ENCODE data around the gene SLTM.
"Not testable (repeated sequence)": the region's sequence is repeated elsewhere in the genome, so short reads cannot be mapped to it uniquely, and the experiment has no call there.

The SLTM gene

GRCh38 chr15:58926823-58927222, 6.7 kb downstream of the SLTM start:
- DNase-seq (ENCODE audit: low read depth, low spot score), result no peak

- no peak for DNase-seq (ENCODE audit: low read depth, low spot score)
These were observed 9.2 kb downstream of the SLTM start for GRCh38 chr15:58924327-58924726.

- no peak for DNase-seq (ENCODE audit: low read depth, low spot score)
These were observed 9.7 kb downstream of the SLTM start for GRCh38 chr15:58923696-58924300.

- DNase-seq (ENCODE audit: low read depth, low spot score), result no peak
These were observed 10.2 kb downstream of the SLTM start for GRCh38 chr15:58923284-58923683.

GRCh38 chr15:58921267-58921790, 12.2 kb downstream of the SLTM start:
- DNase-seq (ENCODE audit: low read depth, low spot score), result no peak

GRCh38 chr15:58920447-58920846, 13.0 kb downstream of the SLTM start:
- not testable (repeated sequence) for DNase-seq (ENCODE audit: low read depth, low spot score)

- no peak for DNase-seq (ENCODE audit: low read depth, low spot score)
These were observed 14.2 kb downstream of the SLTM start for GRCh38 chr15:58919232-58919631.

- DNase-seq (ENCODE audit: low read depth, low spot score), result no peak
These were observed 15.2 kb downstream of the SLTM start for GRCh38 chr15:58918239-58918638.

GRCh38 chr15:58917613-58918129, 15.8 kb downstream of the SLTM start:
- not testable (repeated sequence) for DNase-seq (ENCODE audit: low read depth, low spot score)

- no peak for DNase-seq (ENCODE audit: low read depth, low spot score)
These were observed 16.5 kb downstream of the SLTM start for GRCh38 chr15:58916962-58917361.

GRCh38 chr15:58910456-58910855, 23.0 kb downstream of the SLTM start:
- no peak for DNase-seq (ENCODE audit: low read depth, low spot score)

- no peak for DNase-seq (ENCODE audit: low read depth, low spot score)
These were observed 23.9 kb downstream of the SLTM start for GRCh38 chr15:58909616-58910015.

GRCh38 chr15:58908550-58909309, 24.7 kb downstream of the SLTM start:
- DNase-seq (ENCODE audit: low read depth, low spot score), result no peak

GRCh38 chr15:58900631-58901030, 32.8 kb downstream of the SLTM start:
- no peak for DNase-seq (ENCODE audit: low read depth, low spot score)

GRCh38 chr15:58898150-58898680, 35.3 kb downstream of the SLTM start:
- no peak for DNase-seq (ENCODE audit: low read depth, low spot score)

- DNase-seq (ENCODE audit: low read depth, low spot score), result no peak
These were observed 44.1 kb downstream of the SLTM start for GRCh38 chr15:58889363-58889762.

- DNase-seq (ENCODE audit: low read depth, low spot score), result no peak
These were observed 46.6 kb downstream of the SLTM start for GRCh38 chr15:58886921-58887320.

GRCh38 chr15:58883926-58884325, 49.6 kb downstream of the SLTM start:
- not testable (repeated sequence) for DNase-seq (ENCODE audit: low read depth, low spot score)

GRCh38 chr15:58882243-58882642, 51.2 kb downstream of the SLTM start:
- no peak for DNase-seq (ENCODE audit: low read depth, low spot score)

GRCh38 chr15:58880320-58880719, 53.2 kb downstream of the SLTM start:
- DNase-seq (ENCODE audit: low read depth, low spot score), result no peak

- no peak for DNase-seq (ENCODE audit: low read depth, low spot score)
These were observed 55.3 kb downstream of the SLTM start for GRCh38 chr15:58877999-58878825.
